NCI-H2227 (cell line): ENCODE results near the gene HADHA.
"Not testable (repeated sequence)": the region's sequence is repeated elsewhere in the genome, so short reads cannot be mapped to it uniquely, and the experiment has no call there.

Experiments used
- DNase-seq: peaks from one replicate; lab custom pipeline; 2025; ENCODE audit not compliant: unreplicated experiment; lab: John Stamatoyannopoulos, UW

HADHA gene

DNA sequence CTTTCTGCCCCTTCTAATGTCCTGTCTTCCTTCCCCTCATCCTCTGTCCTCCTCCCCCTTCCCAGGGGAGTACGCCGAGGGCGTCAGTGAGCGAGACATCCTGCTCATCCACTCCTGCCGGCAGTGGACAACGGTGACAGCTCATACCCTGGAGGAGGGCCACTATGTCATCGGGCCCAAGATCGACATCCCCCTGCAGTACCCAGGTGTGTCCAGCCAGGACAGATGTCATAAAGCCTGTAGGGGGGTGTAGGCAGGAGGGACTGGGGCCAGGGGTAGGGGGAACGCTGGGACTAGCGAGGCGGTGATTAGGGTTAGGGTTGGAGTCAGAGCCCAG, 68.2 kb downstream of the HADHA start:
- DNase-seq: no peak

DNA sequence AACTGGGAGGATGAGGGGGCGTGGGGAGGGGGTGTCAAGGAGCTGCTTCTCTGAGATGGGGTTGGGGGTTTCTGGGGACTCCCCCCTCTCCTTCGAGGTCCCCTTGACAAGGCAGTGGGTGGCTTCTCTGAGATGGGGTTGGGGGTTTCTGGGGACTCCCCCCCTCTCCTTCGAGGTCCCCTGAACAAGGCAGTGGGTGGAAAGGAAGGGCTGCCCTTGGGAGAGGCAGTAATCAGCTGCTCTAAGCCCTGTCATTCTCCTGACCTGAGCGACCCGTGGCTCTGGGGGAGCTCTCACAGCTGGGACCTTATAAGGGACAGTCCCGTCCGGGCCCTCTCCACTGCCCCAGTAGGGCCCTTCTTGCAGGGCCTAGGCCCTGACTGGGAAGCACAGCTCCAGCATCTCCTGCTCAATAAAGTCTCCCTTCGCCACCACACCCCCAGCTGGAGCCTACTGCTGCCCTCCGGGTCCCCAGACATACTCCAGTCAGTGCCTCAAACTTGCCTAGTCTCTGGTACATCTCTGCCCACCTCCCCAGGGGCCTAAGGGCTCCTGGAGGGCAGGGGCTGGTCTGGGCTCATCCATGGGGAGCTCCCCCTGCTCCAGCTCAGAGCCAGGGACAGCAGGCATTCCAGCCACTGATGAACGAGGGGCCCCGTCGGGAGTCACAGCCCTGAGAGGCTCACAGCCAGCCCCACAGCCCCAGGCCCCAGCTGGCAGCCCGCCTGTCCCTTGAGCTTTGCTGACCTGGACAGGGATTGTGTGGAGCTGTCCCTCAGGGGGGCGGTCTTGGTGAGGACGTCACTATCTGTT, 68.8 kb downstream of the HADHA start:
- DNase-seq: no peak

DNA sequence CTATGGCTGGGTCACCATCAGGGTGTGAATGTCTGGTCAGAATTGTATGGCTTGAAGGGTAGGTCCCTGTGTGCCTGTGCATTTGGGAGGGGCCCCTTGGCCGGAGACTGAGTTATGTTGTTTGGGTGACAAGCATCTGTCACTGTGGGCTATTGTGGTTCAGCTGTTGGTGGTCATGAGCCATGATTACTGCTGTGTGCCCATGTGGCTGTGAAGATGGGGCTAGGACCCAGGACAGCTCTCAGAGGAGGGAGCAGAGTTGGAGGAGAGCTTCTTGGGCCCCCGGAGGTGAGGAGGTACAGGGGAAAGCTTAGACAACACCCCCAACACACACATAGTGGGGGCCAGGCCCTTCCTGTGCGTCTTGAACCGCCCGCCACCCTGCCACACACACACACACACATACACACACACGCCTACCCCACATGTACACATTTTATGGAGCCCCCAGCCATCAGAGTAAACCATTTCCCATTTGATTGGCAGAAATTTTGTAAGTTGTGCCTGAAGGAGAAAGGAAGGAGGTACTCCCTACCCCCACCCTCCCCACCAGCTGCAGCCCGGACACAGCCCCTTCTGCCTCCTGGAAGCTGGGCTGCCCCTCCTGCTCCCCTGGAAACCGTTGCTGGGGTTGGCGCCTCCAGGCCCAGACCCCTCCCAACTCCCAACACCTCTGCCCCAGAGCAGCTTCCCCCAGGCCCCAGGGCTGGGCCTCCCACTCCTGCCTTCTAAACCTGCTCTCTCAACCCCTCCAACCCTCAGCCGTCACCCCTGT, 69.6 kb downstream of the HADHA start:
- no peak for DNase-seq

DNA sequence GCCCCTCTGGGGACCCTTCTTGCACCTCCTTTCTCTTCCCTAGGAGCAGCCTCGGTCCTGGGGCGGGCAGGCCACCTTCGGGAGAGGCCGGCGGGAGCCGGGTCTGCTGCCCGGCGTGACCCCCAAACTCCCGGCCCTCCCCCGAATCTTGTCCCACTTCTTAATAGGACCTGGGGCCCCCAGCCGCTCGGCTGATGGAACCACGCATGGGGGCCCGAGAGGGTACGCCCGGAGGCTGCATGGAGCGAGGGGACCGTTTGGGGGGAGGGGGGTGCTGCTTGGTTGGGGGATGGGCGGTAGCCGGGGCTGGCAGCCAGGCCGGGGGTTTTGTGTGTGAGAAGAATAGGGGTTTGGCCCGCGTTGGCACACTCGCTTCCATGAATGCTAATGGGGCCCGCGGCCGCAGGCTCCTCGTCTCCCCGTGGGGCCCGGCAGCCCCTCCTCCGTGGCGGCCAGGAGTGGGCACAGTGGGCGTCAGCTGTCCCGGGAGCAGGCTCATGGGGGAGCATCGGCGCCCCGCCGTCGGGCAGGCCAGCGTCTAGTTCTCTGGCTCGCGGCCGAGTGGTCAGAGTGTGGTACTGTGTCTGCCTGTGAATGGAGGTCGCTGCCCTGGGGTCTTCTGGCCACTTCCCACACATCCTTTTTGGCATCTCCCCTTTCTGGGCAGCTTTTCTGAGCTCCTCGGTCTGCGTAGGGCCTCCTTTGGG, 70.5 kb downstream of the HADHA start:
- DNase-seq: no peak

DNA sequence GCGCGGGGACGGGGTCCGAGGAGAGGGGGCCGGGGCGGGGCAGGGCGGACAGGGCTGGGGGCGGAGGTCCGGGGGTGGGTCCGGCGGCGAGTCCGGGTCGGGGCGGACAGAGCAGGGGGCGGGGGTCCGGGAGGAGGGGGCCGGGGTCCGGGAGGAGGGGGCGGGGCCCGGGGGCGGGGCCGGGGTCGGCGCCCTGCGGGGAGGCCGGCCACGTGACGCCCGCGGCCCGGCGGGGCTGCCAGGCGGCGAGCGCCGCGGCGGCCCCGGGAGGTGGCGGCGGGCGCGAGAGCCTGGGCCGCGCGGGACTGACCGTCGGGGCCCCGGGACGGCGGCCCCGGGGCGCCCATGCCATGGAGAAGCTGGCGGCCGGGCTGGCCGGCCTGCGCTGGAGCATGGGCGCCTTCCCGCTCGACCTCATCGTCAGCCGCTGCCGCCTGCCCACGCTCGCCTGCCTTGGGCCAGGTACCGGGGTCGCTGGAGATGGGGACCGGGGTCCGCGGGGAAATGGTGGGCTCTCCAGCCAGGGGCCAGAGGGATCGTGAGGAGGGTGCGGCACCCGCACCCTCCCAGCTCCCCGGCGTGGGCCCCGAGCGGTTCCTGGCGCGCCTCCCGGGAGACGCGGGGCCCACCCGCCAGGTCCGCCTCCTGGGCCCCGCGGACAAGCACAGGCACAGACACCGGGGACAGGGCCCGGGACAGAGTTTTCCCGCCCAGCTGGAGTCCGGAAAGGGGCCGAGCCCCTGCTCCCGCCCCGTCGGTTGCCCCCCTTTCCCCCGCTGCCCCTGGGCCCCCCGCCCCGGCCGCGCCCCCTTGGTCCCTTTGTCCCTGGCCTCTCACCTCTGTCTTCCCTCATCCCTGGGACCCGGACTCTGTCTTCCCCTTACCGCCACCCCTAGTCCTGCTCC, 71.3 kb downstream of the HADHA start, which contains the start of gene GAREM2:
Gene GAREM2 (plus strand): TSS at position 218 of the 905 bp plus-strand sequence. CDS start 133 bp downstream, at position 351.
- peak; percentile 25 for DNase-seq

DNA sequence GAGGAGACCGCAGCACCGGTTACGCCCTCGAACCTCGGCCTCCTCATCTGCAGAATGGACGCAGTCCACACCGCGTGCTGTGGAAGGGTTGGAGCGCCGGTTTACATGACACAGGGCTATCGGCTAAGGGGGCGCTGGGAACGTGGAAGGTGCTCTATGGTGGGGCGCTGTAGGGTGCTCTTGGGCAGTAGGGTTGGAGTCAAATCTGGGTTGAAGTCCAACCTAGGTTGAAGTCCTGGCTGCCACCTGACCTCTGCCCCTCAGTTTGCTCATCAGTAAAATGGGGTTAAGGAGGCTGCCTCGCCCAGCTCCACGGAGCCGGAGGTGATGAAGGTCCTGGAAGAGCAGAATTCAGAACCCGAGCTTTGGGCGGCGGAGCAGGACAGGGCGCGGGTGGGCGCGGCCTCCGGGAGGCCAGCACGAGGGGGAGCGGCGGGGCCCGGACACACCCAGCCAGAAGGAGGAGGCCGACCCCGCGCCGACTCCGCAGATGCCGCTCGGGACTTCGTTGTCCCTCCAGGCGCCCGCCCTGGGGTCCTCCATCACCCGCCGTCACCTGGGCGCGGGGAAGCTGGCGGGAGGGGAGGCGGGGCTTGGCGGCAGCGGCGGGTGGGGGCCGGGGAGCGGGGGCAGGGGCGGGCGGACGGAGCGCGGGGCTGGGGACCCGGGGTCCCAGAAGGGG, 72.1 kb downstream of the HADHA start:
- peak; percentile 32 for DNase-seq

DNA sequence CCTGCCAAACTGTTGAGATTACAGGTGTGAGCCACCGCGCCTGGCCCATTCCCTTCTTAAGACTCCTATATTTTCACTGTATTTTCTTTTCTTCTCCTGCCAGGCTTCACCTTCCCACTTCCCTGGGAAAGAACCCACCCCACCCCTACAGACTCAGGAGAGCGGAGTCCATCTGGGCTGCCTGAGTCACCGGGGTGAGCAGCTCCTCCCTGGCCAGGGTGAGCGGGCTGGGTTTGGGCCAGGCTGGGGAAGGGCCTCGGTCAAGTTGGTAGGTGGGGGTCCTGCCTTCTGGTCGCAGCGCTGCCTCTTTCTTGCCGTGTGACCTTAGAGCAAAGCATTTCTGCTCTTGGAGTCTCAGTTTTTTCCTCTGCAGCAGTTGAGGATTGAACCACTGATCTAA, 73.6 kb downstream of the HADHA start:
- no peak for DNase-seq

DNA sequence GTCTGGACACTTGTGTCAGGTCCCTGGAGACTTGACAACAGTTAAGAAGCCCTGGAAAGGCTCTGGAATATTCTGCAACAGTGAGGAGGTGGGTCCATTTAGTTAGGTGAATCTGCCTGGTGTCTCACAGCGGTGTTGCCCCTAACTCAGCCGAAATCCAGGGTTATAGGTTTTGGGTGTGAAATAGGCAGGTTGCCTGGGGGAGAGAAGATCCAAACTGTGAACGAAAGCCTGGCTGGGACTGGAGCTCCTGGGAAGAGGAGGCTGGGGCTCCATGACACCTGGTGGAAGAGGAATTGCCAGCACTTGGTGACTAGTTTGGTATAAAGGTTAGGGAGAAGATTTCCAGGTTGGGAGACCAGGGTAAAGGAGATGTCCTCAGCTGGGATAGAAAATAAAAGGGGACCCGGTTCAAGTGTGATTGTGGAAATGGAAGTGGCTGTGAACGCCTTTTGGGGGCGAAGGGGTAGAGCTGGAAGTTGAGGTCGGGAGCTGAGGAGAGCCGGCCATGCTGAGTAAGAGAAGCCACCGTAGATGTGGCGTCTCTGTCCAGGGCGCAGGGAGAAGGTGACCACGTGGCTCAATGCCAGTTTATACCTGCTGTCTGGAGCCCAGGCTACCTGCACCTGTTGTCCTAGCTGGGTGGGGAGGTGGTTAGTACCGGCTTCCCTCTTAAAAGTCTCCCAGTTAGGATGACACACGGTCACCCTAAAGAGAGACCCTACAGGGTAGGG, 74.6 kb downstream of the HADHA start:
- DNase-seq: no peak

DNA sequence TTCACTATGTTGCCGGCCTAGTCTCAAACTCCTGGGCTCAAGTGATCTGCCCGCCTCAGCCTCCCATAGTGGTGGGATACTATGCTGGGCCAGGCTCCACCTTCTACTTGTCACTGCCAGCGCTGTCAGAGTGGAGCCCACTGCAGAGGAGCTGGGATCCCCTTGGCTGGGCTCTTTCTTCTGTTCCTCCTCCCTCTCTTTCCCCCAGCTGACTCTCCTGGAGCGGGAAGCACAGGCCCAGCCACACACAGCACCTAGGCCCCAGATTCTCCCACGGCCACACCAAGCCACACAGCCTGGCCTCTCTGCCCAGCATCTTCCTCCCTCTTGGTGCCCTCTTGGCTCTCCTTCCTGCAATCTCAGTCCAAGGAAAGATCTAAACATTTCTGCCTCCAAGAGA, 75.2 kb downstream of the HADHA start:
- no peak for DNase-seq

DNA sequence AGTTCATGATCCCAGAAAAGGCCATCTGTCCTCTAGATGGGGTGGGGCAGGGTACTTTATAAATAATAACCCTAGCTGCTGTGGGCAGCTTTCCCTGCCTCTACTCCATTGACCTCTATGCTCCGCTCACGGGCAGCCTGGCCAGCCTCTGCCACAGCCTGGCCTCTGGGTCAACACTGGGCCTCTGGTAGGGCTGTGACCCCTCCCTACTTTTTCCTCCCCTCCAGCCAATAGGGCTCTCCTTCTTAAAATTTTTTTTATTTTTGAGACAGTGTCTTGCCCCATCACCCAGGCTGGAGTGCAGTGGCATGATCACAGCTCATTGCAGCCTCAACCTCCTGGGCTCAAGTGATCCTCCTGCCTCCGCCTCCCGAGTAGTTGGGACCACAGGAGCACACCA, 75.6 kb downstream of the HADHA start:
- DNase-seq: no peak

DNA sequence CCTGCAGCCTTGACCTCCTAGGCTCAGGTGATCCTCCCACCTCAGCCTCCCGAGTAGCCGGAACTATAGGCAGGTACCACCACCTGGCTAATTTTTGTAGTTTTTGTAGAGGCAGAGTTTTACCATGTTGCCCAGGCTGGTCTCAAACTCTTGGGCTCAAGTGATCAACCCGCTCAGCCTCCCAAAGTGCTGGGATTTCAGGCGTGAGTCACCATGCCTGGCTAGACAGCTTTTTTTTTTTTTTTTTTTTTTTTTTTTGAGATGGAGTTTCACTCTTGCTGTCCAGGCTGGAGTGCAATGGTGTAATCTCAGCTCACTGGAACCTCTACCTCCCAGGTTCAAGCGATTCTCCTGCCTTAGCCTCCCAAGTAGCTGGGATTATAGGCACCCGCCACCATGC, 77.9 kb downstream of the HADHA start:
- not testable (repeated sequence) for DNase-seq

DNA sequence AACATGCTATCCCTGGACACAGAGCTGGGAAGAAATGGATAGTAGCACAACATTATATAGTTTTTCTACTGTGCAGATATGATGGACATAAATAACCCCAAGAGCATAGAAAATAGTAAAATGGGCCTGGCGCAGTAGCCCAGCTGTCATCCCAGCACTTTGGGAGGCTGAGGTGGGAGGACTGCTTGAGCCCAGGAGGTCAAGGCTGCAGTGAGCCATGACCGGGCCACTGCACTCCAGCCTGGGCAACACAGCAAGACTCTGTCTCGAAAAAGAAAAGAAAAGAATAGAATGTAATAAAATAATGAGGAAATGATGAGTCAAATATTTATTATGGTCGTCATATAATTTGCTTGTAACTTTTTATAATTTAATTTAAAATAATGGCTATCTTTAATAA, 79.0 kb downstream of the HADHA start:
- no peak for DNase-seq

DNA sequence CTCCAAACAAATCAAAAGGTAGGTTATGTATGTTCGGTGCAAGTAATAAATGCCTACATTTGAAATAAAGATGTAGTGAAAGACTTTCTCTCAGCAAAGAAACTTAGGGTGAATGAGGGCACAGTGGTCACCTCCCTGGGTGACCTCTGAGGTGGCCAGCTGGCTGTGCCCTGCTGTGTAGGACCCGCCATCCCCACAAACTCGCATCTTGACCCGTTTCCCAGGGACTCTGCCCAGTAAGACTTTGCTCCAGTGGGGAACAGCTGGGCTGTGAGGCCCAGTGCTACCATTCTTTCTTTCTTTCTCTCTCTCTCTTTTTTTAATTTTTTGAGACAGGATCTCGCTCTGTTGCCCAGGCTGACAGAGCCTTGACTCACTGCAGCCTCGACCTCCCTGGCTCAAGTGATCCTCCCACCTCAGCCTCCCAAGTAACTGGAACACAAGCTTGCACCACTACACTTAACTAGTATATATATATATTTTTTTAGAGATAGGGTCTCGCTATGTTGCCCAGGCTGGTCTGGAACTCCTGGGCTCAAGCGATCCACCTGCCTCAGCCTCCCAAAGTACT, 79.7 kb downstream of the HADHA start:
- no peak for DNase-seq

DNA sequence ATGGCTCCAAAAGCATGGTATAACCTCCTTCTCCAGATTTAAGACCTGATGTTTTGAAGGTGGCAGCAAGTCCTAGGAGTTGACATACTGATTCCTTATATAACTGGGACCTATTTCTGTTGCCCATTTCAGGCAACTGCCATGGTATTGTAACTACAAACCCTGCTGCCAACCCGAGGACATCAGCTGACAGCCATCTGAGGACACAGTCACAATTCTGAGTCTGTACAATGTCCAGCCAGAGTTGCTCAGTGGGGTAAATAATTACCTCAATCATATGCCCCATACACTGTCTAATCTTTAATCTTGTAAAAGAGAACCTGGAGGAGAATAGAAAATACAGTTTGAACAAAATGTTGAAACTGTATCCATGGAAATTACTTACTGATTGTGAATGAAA, 80.2 kb downstream of the HADHA start:
- DNase-seq: no peak

DNA sequence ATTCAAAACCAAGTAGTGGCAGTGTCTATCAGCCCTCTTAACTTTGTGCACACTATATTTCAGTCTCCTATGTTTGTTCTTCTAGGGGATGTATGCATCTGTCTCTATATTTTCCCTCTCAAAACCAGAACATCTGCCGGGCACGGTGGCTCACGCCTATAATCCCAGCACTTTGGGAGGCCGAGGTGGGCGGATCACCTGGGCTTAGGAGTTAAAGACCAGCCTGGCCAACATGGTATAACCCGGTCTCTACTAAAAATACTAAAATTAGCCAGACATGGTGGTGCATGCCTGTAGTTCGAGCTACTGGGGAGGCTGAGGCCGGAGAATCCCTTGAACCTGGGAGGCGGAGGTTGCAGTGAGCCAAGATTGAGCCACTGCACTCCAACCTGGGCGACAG, 81.5 kb downstream of the HADHA start:
- no peak for DNase-seq

DNA sequence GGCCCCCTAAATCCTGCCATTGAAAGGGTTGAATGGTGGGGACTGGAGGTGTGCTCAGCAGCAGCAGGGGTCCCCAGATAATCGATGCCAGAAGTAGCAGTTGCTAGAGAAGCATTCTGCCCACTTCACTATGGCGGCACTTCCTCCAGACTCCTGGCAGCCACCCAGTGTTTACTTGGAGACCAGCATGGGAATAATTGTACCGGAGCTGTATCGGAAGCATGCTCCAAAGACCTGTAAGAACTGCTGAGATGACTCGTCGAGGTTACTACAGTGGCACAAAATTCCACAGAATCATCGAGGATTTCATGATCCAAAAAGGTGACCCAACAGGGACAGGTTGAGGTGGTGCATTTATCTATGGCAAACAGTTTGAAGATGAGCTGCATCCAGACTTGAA, 82.5 kb downstream of the HADHA start:
- DNase-seq: no peak

DNA sequence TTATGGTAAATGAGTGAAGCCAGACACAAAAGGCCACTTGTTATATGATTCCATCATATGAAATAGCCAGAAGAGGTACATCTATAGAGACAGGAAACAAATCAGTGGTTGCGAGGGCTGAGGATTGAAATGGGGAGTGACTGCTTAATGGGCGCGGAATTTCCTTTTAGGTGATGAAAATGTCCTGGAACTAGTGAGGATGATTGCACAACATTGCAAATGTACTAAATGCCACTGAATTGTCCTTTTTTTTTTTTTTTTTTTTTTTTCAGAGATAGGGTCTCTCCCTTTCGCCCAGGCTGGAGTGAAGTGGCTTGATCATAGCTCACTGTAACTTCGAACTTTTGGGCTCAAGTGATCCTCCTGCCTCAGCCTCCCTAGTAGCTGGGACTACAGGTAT, 86.9 kb downstream of the HADHA start:
- no peak for DNase-seq

DNA sequence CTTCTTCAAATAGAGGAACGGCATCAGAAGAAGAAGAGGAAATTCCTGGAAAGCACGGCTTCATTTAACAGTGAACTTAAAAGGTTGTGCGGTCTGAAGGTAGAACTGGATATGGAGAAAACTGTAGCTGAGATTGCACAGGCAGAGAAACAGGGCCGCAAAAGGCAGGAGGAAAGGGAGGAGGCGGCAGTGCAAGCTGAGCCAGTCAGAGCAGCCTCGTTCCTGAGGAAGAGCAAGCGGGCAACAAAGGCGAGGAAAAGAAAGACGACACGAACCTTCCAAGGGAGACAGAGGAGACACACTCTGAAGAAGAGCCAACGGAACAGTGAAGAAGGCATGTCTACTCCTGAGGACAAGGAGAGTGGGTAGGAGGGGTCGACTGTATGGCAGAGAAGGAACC, 94.2 kb downstream of the HADHA start:
- no peak for DNase-seq

DNA sequence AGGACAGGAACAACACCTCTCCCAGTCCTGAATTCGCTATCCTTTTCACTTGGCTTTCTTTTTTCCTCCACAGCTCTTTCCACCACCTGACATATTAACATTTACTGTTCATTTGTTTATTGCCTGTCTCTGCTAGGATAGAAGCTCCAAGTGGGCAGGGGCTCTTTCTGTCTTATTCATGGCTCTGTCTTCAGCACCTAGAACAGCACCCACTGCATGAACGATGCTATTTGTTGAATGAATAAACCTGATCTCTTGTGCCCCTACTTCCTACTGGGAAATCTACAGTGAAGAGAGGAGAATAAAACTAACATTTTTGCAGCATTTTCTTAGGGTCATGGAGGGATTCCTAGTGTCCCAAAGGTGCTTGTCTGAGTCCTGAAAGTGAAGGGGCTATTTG, 95.9 kb downstream of the HADHA start:
- no peak for DNase-seq
